GM18499 (cell line): Measurements from ENCODE around the gene CLASP1.
"Not testable (repeated sequence)": the region's sequence is repeated elsewhere in the genome, so short reads cannot be mapped to it uniquely, and the experiment has no call there.

ENCODE experiments used
- ATAC-seq: cut with Tn5 transposase; IDR thresholded peaks from one replicate; pipeline ENCODE4 v1.9.1; 2021; ENCODE audit warnings: moderate number of reproducible peaks; ENCODE audit not compliant: insufficient read depth, unreplicated experiment

The CLASP1 gene

DNA sequence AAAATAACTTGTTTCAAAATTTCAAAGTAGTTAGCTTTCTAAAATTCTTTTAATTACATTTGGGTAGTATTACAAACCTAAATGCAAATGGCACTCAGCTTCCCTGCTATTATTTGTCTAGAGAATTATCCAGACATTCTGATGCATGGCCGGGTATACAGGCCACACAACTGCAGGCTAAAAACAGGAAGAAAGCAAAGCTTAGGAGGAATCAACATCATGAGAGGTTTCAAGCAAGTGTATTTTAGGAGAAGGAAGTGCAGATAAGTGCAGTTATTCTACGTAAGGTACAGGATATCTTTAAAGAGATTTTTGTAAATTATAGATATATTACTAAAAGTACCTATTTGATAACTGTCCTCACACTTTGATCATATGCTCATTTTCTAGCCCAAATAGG lies 165.4 kb downstream of the CLASP1 start:
- no peak for ATAC-seq

DNA sequence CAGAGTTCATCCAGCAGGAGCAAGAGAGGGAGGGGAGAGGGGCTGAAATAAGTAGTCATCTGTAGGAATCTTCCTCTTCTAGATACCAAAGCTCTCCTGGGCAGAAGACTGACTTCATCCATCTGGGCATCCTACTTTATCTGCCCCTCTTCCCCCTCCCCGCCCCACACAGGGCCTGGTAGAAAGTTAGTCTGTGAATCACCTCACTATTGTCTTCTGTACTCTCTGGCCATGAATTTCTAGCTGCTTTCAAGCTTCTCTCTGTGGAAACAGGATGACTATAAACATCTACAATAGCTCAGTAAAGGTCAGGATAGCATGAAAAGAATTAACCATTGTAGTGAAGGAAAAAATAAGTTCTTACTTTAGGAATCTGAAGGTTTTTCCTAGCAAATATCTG lies 166.2 kb downstream of the CLASP1 start:
- no peak for ATAC-seq

DNA sequence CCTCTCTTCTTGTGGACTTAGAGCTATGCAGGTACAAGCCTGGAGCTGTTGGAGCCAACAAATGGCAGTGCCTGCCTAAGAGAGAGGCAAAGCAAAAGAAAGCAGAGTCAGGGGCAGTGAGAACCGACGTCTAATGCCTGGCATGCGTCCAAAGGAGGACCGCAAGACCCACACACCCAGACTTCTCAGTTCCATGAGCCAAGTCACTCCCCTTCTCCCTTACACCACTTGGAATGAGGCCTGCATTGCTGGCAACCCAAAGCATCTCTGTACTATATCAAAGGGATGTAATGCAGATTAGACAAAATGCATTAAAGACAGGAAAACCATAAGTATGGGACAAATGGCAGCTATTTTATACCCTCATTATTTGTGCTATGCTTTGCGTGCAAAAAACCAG lies 168.4 kb downstream of the CLASP1 start:
- ATAC-seq = no peak

DNA sequence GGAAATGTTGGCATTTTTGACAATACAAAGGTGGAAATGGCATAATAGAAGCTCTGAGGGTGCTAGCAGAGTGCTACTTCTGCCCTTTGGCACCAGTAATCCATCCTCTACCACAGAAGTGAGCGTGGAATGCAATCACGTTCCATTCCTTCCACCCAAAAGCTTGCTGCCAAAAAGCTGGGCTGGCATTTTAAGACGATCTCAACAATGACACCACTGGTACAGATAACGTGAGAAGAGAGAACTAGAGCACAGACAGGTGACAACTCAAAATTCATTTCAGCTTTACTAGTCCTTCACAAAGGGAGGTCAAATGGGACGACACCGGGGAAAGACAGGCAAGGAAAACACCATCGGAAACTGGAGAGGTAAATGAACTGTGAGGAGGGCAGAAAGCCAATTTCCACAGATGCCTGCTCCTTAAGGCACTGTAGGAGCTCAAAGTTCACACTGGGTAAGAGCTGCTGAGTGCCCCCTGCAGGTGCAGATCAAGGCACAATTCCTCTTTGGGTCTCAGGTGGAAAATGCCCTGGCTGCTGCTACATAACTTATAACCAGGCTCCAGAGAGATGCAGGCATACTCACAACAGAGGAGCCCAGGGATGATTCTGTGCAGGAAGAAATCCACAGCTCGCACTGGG lies 169.3 kb downstream of the CLASP1 start:
- no peak for ATAC-seq

DNA sequence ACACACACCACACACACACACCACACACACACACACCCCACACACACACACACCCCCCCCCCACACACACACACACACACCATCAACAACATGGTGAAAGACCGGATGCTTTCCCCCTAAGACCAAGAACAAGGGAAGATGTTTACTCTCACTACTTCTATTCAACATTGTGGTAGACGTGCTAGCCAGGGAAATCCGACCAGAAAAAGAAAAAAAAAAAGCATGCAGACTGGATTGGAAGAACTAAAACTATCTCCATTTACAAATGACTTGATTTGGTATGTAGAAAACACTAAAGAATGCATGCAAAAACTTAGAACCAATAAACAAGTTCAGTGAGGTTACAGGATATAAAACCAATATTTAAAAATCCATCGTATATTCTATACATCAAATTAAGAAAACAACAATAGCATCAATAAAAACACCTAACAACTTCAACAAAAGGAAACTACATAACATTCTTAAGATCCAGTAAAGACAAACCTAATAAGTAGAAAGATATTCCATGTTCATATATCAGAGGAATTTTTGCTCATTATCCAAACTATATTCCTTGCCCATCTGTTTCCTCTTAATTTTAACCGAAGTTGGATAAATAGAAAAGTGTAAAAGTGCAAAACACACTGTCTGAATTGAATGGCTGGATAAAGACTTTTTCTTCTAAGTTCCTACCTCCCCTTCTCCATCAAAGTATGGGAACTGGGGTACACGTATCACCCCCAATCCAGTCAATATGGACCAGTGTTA lies 170.1 kb downstream of the CLASP1 start:
- no peak for ATAC-seq

DNA sequence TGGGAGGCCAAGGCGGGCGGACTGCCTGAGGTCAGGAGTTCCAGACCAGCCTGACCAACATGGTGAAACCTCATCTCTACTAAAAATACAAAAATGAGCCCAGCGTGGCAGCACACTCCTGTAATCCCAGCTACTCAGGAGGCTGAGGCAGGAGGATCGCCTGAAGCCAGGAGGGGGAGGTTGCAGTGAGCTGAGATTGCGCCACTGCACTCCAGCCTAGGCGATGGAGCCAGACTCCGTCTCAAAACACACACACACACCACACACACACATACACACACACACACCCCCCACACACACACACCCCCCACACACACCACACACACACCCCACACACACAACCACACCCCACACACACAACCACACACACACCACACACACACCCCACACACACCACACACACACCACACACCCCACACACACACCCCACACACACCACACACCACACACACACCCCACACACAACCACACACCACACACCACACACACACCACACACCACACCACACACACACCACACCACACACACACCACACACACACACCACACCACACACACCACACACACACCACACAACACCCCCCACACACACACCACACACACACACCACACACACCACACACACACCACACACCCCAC lies 170.8 kb downstream of the CLASP1 start:
- not testable (repeated sequence) for ATAC-seq

DNA sequence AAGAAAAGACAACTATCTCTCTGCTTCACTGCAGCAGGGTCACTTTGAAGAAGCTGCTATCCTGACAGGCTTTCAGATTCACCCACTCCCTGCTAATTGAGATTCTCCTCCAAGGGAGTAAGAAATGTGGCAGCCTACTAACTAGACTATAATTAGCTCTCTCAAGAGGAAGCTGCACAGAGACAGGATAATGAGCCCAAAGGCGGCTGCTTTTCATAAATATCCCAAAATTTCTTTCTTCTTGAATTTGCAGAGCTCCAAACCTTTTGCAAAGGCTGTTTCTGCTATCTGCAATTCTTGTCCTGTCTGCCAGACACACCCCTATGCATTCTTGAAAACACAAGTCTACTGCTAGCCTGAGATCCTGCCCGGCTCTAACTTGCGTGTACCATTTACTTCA lies 172.6 kb downstream of the CLASP1 start:
- no peak for ATAC-seq

DNA sequence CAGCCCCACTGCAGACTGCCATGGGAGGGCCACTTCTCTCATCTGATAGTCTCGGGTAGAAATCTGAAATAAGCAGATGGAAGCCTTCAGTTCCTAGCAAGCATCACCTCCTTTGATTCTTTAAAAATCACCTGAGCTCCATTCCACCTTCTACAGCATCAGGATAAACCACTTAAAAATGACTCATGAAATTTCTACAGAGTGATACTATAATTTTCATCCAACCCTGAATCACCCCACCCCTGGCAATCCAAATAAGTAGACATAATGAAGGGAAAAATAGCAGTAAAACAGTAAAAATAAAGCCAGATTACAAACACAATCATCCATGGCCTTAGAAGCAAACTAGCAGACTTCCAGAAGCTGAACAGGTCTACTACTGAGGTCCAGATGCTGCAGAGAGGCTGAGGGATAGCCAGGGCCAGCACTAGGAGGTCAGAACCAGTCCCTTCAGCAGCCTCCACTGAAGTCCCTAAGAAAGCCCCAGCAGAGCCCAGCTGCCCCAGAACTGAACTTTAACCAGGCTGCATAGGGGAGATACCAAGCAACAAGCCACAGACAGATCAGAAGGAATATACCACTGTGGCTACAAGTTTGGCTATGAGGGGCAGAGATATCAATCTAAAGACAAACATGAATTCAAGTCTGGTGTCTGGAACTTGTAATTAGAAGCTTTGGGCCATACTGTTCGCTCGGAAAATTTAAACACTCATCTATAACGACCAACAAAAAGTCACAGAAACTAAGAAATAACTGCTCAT lies 173.3 kb downstream of the CLASP1 start:
- ATAC-seq = no peak

DNA sequence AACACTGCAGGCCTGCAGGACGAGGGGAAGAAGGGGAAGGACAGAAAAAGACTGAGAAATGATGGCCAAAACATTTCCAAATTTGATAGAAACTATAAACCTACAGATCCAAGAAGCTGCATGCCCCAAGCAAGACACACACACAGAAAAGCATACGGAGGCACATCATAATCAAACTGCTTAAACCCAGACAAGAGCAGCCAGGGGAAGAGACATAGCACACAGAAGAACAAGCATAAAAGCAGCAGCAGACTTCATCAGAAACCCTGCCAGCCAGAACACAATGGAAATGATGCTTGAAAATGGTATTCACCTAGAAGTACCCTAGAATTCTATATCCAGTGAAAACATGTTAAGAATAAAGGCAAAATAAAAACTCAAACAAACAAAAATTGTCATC lies 175.8 kb downstream of the CLASP1 start:
- ATAC-seq = no peak

DNA sequence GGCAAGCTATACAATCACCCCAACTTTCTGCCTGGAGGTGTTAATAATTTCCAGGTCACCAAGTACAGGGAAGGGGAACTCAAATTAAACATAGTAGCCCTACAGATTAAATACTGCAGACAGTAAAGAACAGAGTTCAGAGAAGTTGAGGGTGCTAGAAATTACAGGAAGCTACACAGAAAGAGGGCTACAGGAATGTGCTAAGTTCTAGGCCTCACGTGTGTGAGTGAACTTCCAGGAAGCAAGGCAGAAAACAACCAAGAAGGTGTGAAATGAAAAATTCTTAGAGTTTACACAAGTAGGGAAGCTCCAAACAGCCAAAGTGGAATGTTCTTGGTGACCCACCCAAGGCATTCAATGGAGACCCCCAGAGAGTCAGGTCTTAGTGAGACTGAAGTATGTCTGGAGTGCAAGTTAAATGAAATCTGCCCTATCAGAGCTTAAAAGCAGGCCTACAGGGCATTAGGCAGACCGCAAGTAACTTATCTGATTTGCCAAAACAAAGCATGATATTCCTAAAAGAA lies 176.7 kb downstream of the CLASP1 start:
- ATAC-seq = no peak

DNA sequence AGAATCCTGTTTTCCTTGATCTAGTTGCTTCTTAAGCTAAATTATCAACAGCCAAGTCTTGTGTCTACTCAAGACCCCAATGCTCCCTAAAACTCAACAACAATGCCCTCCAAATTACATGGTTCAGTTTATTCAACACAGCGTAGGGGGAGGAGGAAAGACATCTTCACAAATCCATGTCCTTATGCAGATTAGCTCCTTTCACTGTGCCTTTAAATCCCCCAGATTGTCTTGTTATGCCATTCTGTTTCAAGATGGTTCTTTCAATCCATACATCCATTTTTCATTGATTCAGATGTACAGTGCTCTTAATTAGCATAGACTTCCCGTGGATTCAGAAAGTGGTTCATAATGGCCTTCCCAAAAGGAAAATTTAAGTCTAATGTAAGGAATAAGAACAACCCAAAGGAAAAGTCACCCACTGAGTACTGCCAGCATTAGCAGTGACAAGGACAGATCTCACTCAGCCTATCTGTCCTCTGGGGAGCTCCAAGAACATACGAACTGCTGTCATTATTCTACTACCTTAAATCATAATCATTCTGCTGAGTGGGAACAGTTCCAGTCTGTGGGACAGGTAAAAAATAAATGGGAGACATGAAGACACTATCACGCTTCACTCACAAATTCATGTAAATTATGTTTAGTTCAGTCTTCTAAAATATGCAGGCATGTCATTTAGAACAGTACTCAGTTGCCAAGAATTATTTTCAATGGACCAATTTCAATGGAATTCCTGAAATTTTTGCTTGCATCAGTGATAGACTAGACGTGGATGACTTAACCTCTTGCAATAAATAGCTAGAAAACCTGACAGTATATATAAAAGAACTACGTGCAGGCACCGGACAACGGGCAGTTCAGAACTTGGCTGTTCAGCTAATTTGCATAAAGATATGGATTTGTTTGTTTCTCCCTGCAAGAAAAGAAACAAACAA lies 177.5 kb downstream of the CLASP1 start:
- ATAC-seq = no peak

DNA sequence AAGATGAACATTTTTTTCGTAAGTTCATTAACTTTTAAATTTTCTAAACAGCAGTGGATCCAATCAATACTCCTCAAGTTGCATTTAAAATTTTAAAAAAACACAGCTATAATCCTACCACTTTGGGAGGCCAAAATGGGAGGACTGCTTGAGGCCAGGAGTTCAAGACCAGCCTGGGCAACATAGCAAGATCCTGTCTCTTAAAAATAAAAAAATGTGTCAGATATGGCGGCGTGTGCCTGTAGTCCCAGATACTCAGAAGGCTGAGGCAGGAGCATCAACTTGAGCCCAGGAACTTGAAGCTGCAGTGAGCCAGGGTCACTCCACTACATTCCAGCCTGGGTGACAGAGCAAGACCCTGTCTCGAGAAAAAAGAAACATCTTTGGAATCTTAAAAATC lies 178.3 kb downstream of the CLASP1 start:
- ATAC-seq = no peak

DNA sequence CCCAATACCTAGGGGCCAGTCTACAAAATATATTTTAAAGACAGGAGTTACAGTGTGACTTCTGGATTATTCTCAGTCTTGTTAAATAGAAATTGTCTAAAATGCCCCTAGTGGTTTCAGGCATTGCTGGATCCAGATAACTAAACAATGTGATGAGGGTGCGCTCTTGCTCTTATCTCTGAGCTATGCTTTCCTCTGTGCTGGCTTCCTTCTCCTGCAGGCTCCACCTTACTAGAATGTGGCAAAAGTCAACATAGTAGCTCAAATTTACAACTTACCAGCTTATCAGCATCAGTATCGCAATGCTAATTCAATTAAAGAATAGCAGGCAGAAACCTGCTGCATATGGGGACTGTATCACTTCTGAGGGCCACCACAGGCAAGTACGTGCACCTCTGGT lies 179.9 kb downstream of the CLASP1 start:
- ATAC-seq = no peak

DNA sequence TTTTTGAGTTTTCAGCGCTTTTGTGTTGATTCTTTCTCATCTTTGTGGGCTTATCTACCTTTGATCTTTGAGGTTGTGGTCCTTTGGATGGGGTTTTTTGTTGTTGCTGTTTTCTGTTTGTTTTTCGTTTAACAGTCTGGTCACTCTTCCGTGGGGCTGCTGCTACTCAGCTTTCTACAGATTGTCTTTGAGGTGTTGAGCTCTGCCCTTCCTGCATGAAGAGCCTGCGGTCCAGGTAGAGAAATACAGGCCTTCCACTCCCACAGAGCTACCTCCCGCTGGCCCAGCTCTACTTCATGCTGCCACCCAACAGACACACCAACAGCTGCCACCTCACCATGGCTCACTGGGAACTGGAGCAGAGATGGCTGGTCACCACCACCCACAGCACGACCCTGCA lies 180.3 kb downstream of the CLASP1 start:
- ATAC-seq = no peak

DNA sequence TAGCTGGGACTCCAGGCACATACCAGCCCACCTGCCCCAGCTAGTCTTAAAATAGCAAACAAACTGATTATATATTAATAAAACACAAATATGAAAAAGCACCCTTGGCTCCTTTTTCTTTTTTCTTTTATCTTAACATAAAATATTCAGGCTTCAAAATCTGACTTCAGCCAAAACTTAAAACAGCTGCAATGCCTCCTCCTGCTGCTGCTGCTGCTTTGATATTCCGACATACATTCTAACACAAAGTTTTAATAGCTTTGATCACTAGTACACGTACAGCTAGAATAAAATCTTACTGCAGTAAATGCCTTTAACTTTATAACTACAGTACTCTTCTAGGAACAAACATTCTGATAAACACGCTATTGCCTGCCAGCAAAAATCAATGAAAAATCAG lies 190.0 kb downstream of the CLASP1 start:
- ATAC-seq = no peak

DNA sequence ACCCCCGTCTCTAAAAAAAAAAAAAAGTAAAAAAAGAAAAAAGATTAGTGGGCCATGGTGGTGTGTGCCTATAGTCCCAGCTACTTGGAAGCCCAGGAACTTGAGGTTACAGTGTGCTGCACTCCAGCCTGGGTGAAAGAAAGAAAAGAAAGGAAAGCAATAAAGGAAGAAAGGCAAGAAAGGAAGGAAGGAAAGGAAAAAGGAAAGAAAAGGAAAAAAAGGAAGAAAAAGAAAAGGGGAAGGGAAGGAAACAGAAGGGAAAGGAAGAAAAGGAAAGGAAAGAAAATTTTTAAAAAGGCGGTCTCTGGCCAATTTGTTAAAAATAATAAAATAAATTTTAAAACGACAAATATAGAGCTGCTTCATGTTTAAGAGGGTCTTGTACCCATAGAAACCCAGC lies 192.9 kb downstream of the CLASP1 start:
- ATAC-seq = no peak

DNA sequence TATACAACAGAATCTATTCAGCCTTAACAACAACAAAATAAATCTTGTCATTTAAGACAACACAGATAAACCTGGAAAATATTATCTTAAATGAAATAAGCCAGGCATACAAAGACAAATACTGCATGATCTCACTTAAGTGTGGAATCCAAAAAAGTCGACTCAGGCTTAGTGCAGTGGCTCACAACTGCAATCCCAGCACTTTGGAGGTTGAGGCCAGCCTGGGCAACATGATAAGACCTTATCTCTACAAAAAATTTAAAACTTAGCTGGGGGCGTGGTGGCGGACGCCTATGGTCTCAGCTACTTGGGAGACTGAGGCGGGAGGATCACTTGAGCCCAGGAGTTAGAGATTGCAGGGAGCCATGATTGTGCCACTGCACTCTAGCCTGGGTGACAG lies 193.8 kb downstream of the CLASP1 start:
- ATAC-seq = no peak

DNA sequence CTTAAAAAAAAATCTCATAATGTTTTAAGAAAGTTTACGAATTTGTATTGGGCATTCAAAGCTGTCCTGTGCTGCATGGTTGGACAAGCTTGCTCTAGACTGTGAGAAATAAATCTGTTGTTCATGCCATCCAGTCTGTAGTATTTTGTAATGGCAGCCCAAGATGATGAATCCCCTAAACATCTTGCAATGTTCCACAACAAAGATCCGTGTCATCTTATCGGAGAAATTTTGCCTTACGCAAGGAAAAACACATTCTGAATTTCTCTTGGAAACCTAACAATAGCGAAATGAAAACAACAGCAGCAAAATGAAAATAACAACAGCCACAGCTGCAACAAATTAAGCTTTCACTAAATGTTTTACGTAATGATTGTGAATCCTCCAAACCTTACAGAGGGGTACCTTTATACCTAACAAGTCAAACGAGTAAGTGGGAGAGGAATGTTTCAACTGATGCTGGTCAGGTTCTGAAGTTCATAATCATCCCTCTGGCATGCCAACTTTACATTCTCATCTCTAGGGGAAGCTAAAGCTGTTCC lies 194.6 kb downstream of the CLASP1 start:
- ATAC-seq = no peak

DNA sequence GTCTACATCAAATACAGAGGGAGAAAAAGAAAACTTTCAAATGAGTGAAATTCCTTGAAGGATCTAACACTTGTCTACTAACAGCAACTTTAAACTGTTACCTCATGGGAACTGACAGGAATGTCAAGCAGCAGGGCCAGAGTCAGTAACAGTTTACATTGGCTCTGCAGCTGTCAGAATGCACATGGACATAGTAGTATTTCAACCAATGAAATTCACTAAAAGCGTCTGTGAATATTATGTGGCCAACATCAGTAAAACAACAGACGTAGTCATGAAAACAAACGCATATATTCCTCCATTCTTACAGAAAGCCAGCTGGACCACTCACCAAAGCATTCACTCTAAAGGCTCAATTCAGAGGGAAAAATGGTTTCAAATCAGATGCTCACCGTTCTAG lies 197.9 kb downstream of the CLASP1 start:
- ATAC-seq = no peak
